HG02852 (cell line): ENCODE measurements around the gene IL6ST.

Source experiments
- ATAC-seq: cut with Tn5 transposase; IDR thresholded peaks from one replicate; pipeline ENCODE4 v1.9.1; 2021; ENCODE audit warnings: mild to moderate bottlenecking, moderate library complexity; ENCODE audit not compliant: unreplicated experiment

IL6ST gene

GRCh38 chr5:55923177-55923771, 71.5 kb downstream of the IL6ST start:
- peak; percentile 57 for ATAC-seq

- ATAC-seq = no peak
Observed at GRCh38 chr5:55921617-55922016, 73.1 kb downstream of the IL6ST start.

- no peak for ATAC-seq
Observed at GRCh38 chr5:55920784-55921183, 74.0 kb downstream of the IL6ST start.

- ATAC-seq = no peak
Observed at GRCh38 chr5:55919625-55920024, 75.1 kb downstream of the IL6ST start.

GRCh38 chr5:55918087-55919035, 76.4 kb downstream of the IL6ST start:
- no peak for ATAC-seq

- ATAC-seq = no peak
Observed at GRCh38 chr5:55917402-55918086, 77.2 kb downstream of the IL6ST start.

GRCh38 chr5:55916986-55917385, 77.8 kb downstream of the IL6ST start:
- no peak for ATAC-seq

GRCh38 chr5:55915783-55916182, 79.0 kb downstream of the IL6ST start:
- no peak for ATAC-seq

- ATAC-seq = no peak
Observed at GRCh38 chr5:55914971-55915370, 79.8 kb downstream of the IL6ST start.

GRCh38 chr5:55913466-55914413, 81.0 kb downstream of the IL6ST start:
- ATAC-seq = peak; percentile 91

- no peak for ATAC-seq
Observed at GRCh38 chr5:55911784-55912653, 82.7 kb downstream of the IL6ST start.

- no peak for ATAC-seq
Observed at GRCh38 chr5:55908804-55909203, 86.0 kb downstream of the IL6ST start.

GRCh38 chr5:55907927-55908326, 86.8 kb downstream of the IL6ST start:
- ATAC-seq = no peak

- no peak for ATAC-seq
Observed at GRCh38 chr5:55905251-55905650, 89.5 kb downstream of the IL6ST start.

GRCh38 chr5:55904152-55904551, 90.6 kb downstream of the IL6ST start:
- ATAC-seq = no peak

GRCh38 chr5:55903121-55903701, 91.6 kb downstream of the IL6ST start:
- peak; percentile 95 for ATAC-seq

GRCh38 chr5:55902696-55903095, 92.1 kb downstream of the IL6ST start:
- ATAC-seq = no peak

GRCh38 chr5:55900776-55901175, 94.0 kb downstream of the IL6ST start:
- no peak for ATAC-seq

GRCh38 chr5:55900068-55900467, 94.7 kb downstream of the IL6ST start:
- no peak for ATAC-seq
